KBM-7 (cell line): ENCODE data around the gene BDKRB2.

Experiments
- DNase-seq: peaks from one replicate; pipeline ENCODE4 v3.0.0-alpha.2; 2015
- in situ Hi-C: fragments of 300-500 bp; cut with MboI; formaldehyde crosslinking; loops from 2 replicates; pipeline ENCODE4 v1.14.3; 2020; ENCODE audit warnings: low sequenced_read_pairs, low pct_unique_long_range_greater_than_20kb, mixed read lengths

Gene BDKRB2

GRCh38 chr14:96261772-96262655, 57.4 kb downstream of the BDKRB2 start:
- no peak for DNase-seq
- in situ Hi-C loops = no loop called here

- in situ Hi-C loops = no loop called here
- no peak for DNase-seq
These were observed 58.9 kb downstream of the BDKRB2 start for GRCh38 chr14:96263347-96264199.

DNA sequence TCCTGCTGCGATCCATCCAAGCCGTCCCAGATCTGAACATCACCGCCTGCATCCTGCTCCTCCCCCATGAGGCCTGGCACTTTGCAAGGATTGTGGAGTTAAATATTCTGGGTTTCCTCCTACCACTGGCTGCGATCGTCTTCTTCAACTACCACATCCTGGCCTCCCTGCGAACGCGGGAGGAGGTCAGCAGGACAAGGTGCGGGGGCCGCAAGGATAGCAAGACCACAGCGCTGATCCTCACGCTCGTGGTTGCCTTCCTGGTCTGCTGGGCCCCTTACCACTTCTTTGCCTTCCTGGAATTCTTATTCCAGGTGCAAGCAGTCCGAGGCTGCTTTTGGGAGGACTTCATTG, 59.5 kb downstream of the BDKRB2 start:
- in situ Hi-C loops = no loop called here
- DNase-seq = no peak

- in situ Hi-C loops = no loop called here
These were observed 60.2 kb downstream of the BDKRB2 start for GRCh38 chr14:96264853-96265252.

GRCh38 chr14:96265383-96266095, 60.9 kb downstream of the BDKRB2 start:
- no peak for DNase-seq
- in situ Hi-C loops = no loop called here

More at GRCh38 chr14:96264853-96265252, 60.2 kb downstream of the BDKRB2 start:
- no peak for DNase-seq

DNA sequence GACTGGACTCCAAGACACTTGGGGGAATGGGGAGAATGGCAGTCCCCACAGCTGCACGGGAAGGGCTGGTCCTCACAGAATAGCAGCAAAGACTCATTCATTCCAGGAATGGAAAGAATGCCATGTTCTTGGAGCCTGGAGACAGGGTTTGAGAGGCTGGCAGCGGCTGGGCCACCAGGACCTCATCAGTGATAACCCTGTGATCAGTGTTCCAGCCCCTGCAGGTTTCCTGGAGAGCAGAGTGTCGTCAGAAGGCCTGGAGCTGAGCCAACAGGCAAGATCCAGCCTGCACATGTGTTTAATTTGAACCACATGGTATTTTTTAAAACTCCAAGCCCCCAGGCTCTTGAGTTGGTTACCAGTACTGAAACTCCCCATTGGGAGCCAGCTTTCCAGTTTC, 62.7 kb downstream of the BDKRB2 start:
- in situ Hi-C loops = no loop called here
- DNase-seq = no peak

- in situ Hi-C loops = no loop called here
These were observed 63.3 kb downstream of the BDKRB2 start for GRCh38 chr14:96267916-96268315.

GRCh38 chr14:96268431-96269358, 64.1 kb downstream of the BDKRB2 start:
- no peak for DNase-seq
- in situ Hi-C loops = no loop called here

More at GRCh38 chr14:96267916-96268315, 63.3 kb downstream of the BDKRB2 start:
- DNase-seq = no peak

DNA sequence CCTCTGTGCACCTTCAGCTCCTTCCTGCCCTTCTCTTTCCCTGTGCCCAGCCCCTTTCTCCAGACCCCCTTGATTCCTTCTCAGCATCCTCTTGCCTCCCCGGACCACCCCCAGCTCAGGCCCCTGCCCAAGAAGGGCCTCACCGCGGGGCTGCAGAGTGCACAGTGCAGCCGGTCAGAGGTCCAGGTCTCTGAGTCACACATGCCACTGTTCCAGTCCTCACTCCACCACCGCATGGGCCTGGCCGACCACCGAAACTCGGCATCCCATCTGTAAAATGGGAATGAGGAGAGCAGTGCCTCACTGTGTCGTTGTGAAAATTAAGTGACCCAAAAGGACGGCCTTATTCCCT, 64.7 kb downstream of the BDKRB2 start:
- in situ Hi-C loops = no loop called here
- DNase-seq = no peak

GRCh38 chr14:96270565-96271420, 66.2 kb downstream of the BDKRB2 start:
- in situ Hi-C loops = no loop called here
- DNase-seq = no peak

DNA sequence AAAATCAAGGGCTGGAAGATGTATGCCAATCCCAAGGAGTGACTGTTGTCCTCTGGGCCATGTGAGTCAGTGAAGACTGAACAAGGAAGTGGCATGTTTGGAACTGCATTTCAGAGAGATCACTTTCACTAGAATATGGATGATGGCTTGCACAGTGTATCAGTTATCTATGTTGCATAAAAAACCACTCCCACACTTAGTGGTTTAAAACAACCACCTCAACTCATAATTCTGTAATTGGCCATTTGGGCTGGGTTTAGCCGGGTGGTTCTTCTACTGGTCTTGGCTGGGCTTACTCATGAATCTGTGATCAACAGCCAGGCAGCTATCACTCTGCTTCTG, 66.8 kb downstream of the BDKRB2 start:
- no peak for DNase-seq
- in situ Hi-C loops = no loop called here

DNA sequence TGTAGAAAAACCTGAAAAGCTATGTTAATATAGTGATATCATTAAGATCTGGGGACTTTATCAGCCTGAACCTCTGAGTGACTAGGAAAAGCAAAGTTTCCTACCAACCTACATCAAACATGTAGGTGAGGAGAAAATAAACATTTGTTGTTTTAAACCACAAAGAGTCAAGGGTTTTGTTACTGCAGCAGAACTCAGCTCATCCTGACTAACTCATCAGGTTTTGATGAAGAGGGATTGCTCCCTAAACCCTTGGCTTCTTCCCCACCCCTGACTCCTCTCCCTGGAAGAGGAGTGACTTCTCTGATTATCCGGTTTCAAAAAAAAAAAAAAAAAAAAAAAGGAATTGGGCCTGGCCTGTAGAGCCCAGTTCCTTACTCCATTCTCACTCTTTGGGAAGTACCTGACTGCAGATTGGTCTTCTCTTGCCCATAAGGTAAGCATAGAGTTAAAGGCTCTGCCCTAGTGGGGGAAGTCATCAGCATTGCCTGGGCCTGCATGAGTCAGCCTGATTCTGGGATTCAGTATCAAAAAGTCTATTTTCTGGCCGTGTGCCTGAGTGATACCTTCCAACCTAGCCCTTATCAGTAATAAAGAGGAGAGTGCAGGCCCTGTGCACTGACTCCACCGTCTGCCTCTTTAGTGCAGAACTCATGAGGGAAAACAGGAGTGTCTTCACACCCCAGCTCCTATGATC, 68.3 kb downstream of the BDKRB2 start:
- in situ Hi-C loops = no loop called here
- DNase-seq = no peak

- DNase-seq = no peak
- in situ Hi-C loops = no loop called here
These were observed 69.0 kb downstream of the BDKRB2 start for GRCh38 chr14:96273629-96274028.

- in situ Hi-C loops = no loop called here
- DNase-seq = no peak
These were observed 69.5 kb downstream of the BDKRB2 start for GRCh38 chr14:96274122-96274521.

DNA sequence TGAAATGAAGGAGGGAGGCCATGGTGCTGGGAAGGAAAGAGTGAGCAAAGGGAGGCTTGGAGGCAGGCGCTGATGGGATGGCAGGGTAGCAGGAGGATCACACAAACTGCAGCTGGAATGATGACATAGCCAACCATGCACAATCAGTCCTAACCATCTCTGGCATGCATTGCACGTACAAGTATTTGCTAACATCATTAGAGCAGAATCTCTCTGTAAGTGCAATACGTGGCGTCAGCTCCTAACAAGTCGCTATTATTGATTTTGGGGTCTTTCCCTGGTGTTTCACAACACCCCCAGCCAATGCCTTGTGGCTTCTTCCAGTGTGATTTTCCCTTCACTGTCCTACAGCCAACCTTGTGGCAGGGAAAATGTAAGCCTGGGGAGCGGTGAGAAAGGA, 69.9 kb downstream of the BDKRB2 start:
- in situ Hi-C loops = no loop called here
- DNase-seq = no peak

DNA sequence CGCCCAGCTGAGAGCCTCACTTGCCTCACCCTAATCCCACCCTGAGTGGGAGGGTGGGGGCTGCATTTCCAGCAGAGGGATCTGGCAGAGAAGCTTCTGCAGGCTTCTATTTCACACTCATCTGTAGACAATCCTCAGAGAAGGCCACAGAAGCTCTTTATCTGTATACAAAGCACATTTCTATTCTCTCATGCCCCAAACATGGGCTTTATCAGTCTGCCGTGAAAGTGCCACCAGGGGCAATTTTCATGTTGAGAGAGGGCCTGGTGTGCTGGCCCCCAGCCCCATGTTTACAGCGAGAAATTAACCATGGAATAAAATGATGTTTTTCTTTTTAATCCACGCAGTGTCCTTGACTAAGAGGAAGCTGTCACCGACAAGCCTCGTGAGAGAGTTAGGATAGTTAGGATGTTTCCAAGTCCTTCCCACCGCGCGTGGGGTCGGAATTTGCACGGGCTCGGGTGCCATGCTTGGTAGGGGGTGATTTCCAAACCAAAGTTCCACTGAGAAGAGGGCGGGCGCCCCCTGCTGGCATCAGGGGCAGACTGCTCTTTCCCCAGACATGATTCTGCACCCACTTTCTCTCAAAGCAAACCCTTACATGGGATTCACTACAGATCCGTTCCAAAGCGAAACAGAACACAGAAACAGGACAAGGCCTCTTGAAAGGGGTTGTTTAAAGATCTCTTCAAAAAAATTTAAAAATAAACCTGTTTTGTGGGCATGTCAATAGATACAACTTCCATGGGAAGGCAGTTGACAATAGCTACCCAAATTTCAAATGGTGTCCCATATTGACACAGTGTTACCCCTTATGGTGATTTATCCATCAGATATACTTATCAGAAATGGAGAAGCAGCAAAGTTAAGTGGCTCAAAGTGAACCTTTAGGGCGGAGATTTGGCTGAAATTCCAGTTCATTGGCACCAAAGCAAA, 70.8 kb downstream of the BDKRB2 start:
- DNase-seq = peak; percentile 63
- in situ Hi-C loops = no loop called here
